Measurements from ENCODE around the gene ADGRB3. TPM values are rescaled to one million over a fixed set of nuclear protein-coding genes. Genes with fewer than 3 reads are reported as not detected.

Gene ADGRB3
- total and polyA plus RNA-seq, 2 donors (not counting 1 experiment from before 2014, with no cell fraction given): not detected

DNA sequence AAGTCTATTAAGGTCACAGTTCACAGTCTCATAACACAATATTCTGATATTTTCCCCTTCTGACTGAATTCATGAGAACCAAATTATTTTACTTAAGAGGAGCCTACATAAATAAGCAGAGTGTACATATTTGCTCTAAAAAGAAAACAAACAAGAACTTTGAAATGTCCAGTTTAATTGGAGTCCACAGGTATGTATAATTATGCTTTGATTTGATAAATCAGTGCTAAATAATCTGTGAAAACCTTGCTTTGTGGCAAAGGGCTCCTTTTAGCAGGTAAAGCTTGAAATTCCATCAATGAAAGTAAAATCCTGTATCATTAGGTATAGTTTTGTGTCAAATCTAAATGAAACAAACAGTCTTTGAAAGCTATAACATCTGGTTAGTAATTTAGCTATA, 69.4 kb downstream of the ADGRB3 start:
- no peak for TF ChIP-seq EZH2 (IDR thresholded peaks at IDR 0.05; ENCODE audit: borderline replicate concordance, insufficient read depth, low read depth, low read length, poor library complexity, severe bottlenecking)
- TF ChIP-seq, protein P1, sequence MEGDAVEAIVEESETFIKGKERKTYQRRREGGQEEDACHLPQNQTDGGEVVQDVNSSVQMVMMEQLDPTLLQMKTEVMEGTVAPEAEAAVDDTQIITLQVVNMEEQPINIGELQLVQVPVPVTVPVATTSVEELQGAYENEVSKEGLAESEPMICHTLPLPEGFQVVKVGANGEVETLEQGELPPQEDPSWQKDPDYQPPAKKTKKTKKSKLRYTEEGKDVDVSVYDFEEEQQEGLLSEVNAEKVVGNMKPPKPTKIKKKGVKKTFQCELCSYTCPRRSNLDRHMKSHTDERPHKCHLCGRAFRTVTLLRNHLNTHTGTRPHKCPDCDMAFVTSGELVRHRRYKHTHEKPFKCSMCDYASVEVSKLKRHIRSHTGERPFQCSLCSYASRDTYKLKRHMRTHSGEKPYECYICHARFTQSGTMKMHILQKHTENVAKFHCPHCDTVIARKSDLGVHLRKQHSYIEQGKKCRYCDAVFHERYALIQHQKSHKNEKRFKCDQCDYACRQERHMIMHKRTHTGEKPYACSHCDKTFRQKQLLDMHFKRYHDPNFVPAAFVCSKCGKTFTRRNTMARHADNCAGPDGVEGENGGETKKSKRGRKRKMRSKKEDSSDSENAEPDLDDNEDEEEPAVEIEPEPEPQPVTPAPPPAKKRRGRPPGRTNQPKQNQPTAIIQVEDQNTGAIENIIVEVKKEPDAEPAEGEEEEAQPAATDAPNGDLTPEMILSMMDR (IDR thresholded peaks at IDR 0.05): no peak

DNA sequence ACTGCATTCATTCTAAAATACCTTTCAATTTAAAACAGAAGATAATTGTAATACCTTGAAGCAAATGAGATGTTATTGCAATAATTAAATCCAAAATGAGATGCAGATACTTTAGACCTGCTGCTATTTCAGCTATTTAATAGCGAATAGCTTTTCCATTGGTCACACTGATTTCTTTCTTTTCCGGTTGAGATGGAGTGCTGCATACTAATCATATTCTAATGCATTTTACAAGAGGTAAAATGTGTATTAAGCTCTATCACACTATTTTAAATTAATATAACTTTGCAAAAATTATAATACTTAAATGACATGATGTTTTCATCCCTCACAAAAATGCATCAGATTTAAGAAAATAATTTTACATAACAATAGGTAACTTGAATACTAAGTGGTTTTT, 74.0 kb downstream of the ADGRB3 start:
- Histone ChIP-seq H3K36me3 (replicated peaks in 1 of 2; ENCODE audit: control extremely low read depth in 1 of 2, control insufficient read depth in 1 of 2, extremely low read depth in 1 of 2, insufficient read depth in 2 of 2, low read length in 1 of 2) (no peaks in the 10 kb centered on the region), H4K20me1 (ENCODE audit: control insufficient read depth, insufficient read depth, low read length, poor library complexity, severe bottlenecking) (no peaks in the 10 kb centered on the region), H3K27ac (ENCODE audit: low read length in 2 of 2) (no peak overlapping the region), H3K4me3 (ENCODE audit: control extremely low read depth in 1 of 5, extremely low read depth in 1 of 5, insufficient read depth in 1 of 5, low read depth in 2 of 5, low read length in 4 of 5) (no peak overlapping the region), H3K9ac (ENCODE audit: low read length) (no peak overlapping the region), H3K9me3 (ENCODE audit: control extremely low read depth in 1 of 3, control insufficient read depth in 2 of 3, insufficient read depth in 1 of 3, low read length in 2 of 3) (no peaks in the 10 kb centered on the region), H3K79me2 (ENCODE audit: control insufficient read depth, insufficient read depth, low read length) (no peaks in the 10 kb centered on the region), H3K4me1 (ENCODE audit: control insufficient read depth in 2 of 2, insufficient read depth in 2 of 2, low read length in 2 of 2) (no peaks in the 10 kb centered on the region), H3K27me3 (replicated peaks in 1 of 4; ENCODE audit: control extremely low read depth in 1 of 4, control insufficient read depth in 3 of 4, insufficient read depth in 4 of 4, low read length in 3 of 4) (no peaks in the 10 kb centered on the region), H3K4me2 (replicated peaks; ENCODE audit: low read depth, low read length, poor library complexity, severe bottlenecking) (no peak overlapping the region), H2AFZ (ENCODE audit: insufficient read depth, low read depth, low read length, poor library complexity, severe bottlenecking) (no peak overlapping the region)
- intact Hi-C loops (cut with micrococcal nuclease): no loop called here
- Mint-ChIP-seq H3K27me3 (no peaks in the 10 kb centered on the region), H3K4me1 (no peaks in the 10 kb centered on the region), H3K9me3 (ENCODE audit: insufficient read depth) (peaks cover 2% of the 10 kb centered on the region), H3K27ac (no peak overlapping the region), H3K4me3 (no peak overlapping the region)
- CTCF ChIA-PET: no interaction called here
- no CpG with 5 or more reads among the region's 2 CpGs for WGBS (ENCODE audit: insufficient coverage)
- POLR2A ChIA-PET: no interaction called here
- no peak for ATAC-seq (ENCODE audit: low read depth)
- no peak for DNase-seq
- TF ChIP-seq, protein P1 (IDR thresholded peaks at IDR 0.05): no peak
- no peak for TF ChIP-seq EZH2 (IDR thresholded peaks at IDR 0.05; ENCODE audit: borderline replicate concordance, insufficient read depth, low read depth, low read length, poor library complexity, severe bottlenecking)

More for the DNA sequence above, 69.4 kb downstream of the ADGRB3 start:
- no peak overlapping the region for H3K9ac ChIP-seq (ENCODE audit: low read length)
- ChIA-PET CTCF (no interaction called here), POLR2A (no interaction called here)
- no peak overlapping the region for H3K4me2 ChIP-seq (replicated peaks; ENCODE audit: low read depth, low read length, poor library complexity, severe bottlenecking)
- ATAC-seq (ENCODE audit: low read depth): no peak
- no peak overlapping the region for H3K4me3 ChIP-seq (ENCODE audit: control extremely low read depth in 1 of 5, extremely low read depth in 1 of 5, insufficient read depth in 1 of 5, low read depth in 2 of 5, low read length in 4 of 5)
- no peak for DNase-seq
- H3K4me3 Mint-ChIP-seq: no peak overlapping the region
- peaks cover 2% of the 10 kb centered on the region for H3K9me3 Mint-ChIP-seq (ENCODE audit: insufficient read depth)
- intact Hi-C loops (cut with micrococcal nuclease): no loop called here
- no peaks in the 10 kb centered on the region for H3K36me3 ChIP-seq (replicated peaks in 1 of 2; ENCODE audit: control extremely low read depth in 1 of 2, control insufficient read depth in 1 of 2, extremely low read depth in 1 of 2, insufficient read depth in 2 of 2, low read length in 1 of 2)
- no peaks in the 10 kb centered on the region for H3K27me3 ChIP-seq (replicated peaks in 1 of 4; ENCODE audit: control extremely low read depth in 1 of 4, control insufficient read depth in 3 of 4, insufficient read depth in 4 of 4, low read length in 3 of 4)
- no peaks in the 10 kb centered on the region for H3K79me2 ChIP-seq (ENCODE audit: control insufficient read depth, insufficient read depth, low read length)
- no peaks in the 10 kb centered on the region for H3K27me3 Mint-ChIP-seq
- H3K4me1 ChIP-seq (ENCODE audit: control insufficient read depth in 2 of 2, insufficient read depth in 2 of 2, low read length in 2 of 2): no peaks in the 10 kb centered on the region
- no peaks in the 10 kb centered on the region for H4K20me1 ChIP-seq (ENCODE audit: control insufficient read depth, insufficient read depth, low read length, poor library complexity, severe bottlenecking)
- H3K4me1 Mint-ChIP-seq: no peaks in the 10 kb centered on the region
- no peak overlapping the region for H3K27ac Mint-ChIP-seq
- H3K9me3 ChIP-seq (ENCODE audit: control extremely low read depth in 1 of 3, control insufficient read depth in 2 of 3, insufficient read depth in 1 of 3, low read length in 2 of 3): no peaks in the 10 kb centered on the region
- H3K27ac ChIP-seq (ENCODE audit: low read length in 2 of 2): no peak overlapping the region
- no peak overlapping the region for H2AFZ ChIP-seq (ENCODE audit: insufficient read depth, low read depth, low read length, poor library complexity, severe bottlenecking)
